HG03521 (cell line): ENCODE measurements around the gene MAGEB1.

ENCODE experiments used
- ATAC-seq: cut with Tn5 transposase; IDR thresholded peaks from one replicate; pipeline ENCODE4 v1.9.1; 2021; ENCODE audit warnings: mild to moderate bottlenecking, moderate library complexity; ENCODE audit not compliant: unreplicated experiment

The MAGEB1 gene

DNA sequence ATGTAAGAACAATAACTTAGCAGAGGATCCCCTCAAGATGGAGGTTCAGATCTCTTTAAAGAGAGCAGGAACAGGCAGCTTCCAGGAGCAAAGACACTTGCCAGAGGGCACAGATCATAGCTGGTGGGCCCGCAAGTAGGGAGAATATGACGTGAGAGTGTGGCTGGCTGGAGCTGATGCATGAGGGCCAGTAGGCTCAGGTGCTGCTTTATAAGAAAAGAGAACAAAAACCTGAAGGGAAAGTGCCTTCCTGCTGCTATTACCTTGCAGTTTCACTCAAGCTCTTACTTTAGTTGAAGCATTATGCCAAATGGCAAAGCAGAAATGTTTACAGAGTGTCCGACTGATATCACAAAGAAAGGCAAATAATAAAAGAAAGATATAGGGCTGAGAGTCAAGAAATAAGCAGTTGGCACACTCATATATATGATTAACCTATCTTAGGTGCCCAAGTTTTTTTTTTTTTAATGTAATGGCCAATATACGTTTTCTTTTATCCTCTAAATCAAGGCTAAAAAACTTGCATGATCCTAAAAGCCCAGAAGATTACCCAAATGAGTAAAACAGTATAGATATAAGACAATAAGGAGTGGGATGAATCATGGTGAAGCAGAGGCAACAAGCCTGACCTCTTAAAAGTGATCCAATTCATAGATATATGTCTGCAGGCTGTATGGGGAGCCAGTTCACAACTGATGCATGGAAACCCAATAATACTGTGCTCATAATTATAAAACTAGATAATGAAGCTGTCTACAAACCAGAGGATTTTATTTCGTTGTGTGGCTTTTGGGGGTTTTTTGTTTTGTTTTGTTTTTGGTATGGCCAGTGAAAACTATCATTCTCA, 49.7 kb downstream of the MAGEB1 start:
- ATAC-seq, result no peak

DNA sequence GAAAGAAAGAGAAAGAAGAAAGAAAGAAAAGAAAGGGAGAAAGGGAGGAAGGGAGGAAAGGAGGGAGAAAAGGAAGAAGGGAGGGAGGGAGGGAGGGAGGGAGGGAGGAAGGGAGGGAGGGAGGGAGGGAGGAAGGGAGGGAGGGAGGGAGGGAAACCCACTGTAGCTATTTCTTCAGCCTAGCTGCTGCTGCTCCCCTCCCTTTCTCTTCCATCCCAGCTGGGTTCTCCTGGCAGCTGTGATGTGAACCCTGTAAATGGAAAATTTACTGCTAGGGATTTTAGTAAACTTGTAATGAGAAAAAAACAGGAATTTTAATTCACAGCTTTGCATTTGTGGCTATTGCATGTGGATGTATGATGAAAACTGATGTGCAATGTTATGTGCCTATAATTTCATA, 54.3 kb downstream of the MAGEB1 start:
- ATAC-seq, result no peak
